GM23248 (cell line): ENCODE results near the gene MAN1B1. TPM values are rescaled to one million over a fixed set of nuclear protein-coding genes. Genes with fewer than 3 reads are reported as not detected.
"Not testable (repeated sequence)": the region's sequence is repeated elsewhere in the genome, so short reads cannot be mapped to it uniquely, and the experiment has no call there.

Experiments
- DNase-seq: peaks from one replicate; pipeline ENCODE4 v3.0.0-alpha.2; 2015
- H2AFZ ChIP-seq: fragments of 200-600 bp; sonication (generic); 2 replicates; pipeline ENCODE4 v1.6.1; 2016; ENCODE audit warnings: antibody characterized with exemption
- H3F3A ChIP-seq: fragments of 200-600 bp; sonication (generic); 2 replicates; pipeline ENCODE4 v1.6.1; 2016; ENCODE audit warnings: mild to moderate bottlenecking, antibody characterized with exemption, mixed run types; ENCODE audit not compliant: insufficient read depth
- H3K27ac ChIP-seq: fragments of 200-600 bp; sonication (generic); 2 replicates; pipeline ENCODE4 v1.5.1; 2016; ENCODE audit warnings: mild to moderate bottlenecking
- H3K27me3 ChIP-seq: fragments of 200-600 bp; sonication (generic); replicated peaks from 2 replicates; pipeline ENCODE4 v1.6.1; 2016; ENCODE audit warnings: mild to moderate bottlenecking; ENCODE audit not compliant: insufficient read depth
- H3K36me3 ChIP-seq: fragments of 200-600 bp; sonication (generic); 2 replicates; pipeline ENCODE4 v1.6.1; 2016; ENCODE audit warnings: low read depth, mild to moderate bottlenecking
- H3K4me1 ChIP-seq: fragments of 200-600 bp; sonication (generic); 2 replicates; pipeline ENCODE4 v1.6.1; 2016; ENCODE audit warnings: mild to moderate bottlenecking; ENCODE audit not compliant: insufficient read depth
- H3K4me2 ChIP-seq: fragments of 200-600 bp; sonication (generic); one replicate; pipeline ENCODE4 v1.6.1; 2016; ENCODE audit warnings: mild to moderate bottlenecking; ENCODE audit not compliant: unreplicated experiment
- H3K4me3 ChIP-seq: fragments of 200-600 bp; sonication (generic); 2 replicates; pipeline ENCODE4 v1.5.1; 2016; ENCODE audit warnings: mild to moderate bottlenecking
- H3K79me2 ChIP-seq: fragments of 200-600 bp; sonication (generic); 2 replicates; pipeline ENCODE4 v1.6.1; 2016; ENCODE audit warnings: mild to moderate bottlenecking; ENCODE audit not compliant: insufficient read depth
- H3K9ac ChIP-seq: fragments of 200-600 bp; sonication (generic); 2 replicates; pipeline ENCODE4 v1.6.1; 2016; ENCODE audit warnings: mild to moderate bottlenecking
- H3K9me2 ChIP-seq: fragments of 200-600 bp; sonication (generic); 2 replicates; pipeline ENCODE4 v1.6.1; 2016; ENCODE audit warnings: mixed run types, mild to moderate bottlenecking, moderate library complexity; ENCODE audit not compliant: insufficient read depth
- H3K9me3 ChIP-seq: fragments of 200-600 bp; sonication (generic); one replicate; pipeline ENCODE4 v1.6.1; 2017; ENCODE audit warnings: low read depth
- H4K20me1 ChIP-seq: fragments of 200-600 bp; sonication (generic); 2 replicates; pipeline ENCODE4 v1.6.0; 2016; ENCODE audit not compliant: insufficient read depth
- EZH2 ChIP-seq: fragments of 200-600 bp; sonication (generic); IDR thresholded peaks from 2 replicates; pipeline ENCODE4 v1.6.1; 2018; ENCODE audit warnings: antibody characterized with exemption, mild to moderate bottlenecking; ENCODE audit not compliant: insufficient read depth, poor library complexity, severe bottlenecking
- EZH2phosphoT487 ChIP-seq: fragments of 200-600 bp; sonication (generic); IDR thresholded peaks from 2 replicates; pipeline ENCODE4 v1.6.1; 2018; ENCODE audit warnings: antibody characterized with exemption, moderate library complexity, mild to moderate bottlenecking, low read depth; ENCODE audit not compliant: insufficient read depth
- WGBS, 2 experiments: methylation state at CpG; one replicate each; pipeline ENCODE4 v1.1.6; 2015 to 2017; ENCODE audit warnings: low lambda C conversion rate in 2 of 2, low coverage in 1 of 2; ENCODE audit errors: missing lambda C conversion rate in 2 of 2; 5-methylcytosine and 5-hydroxymethylcytosine counted together
- in situ Hi-C: fragments of 300-500 bp; cut with MboI; formaldehyde crosslinking; loops from 2 replicates; pipeline ENCODE4 v1.15.0; 2020
- polyA plus RNA-seq: library from polyadenylated mRNA; unstranded; fragments of >200 nt; fragmentation: Nextera tagmentation; extraction: Ambion mirVana; gene quantifications from 2 replicates; pipeline ENCODE4 v1.2.1, GENCODE V29; 2016
- total RNA-seq: library from RNA; depleted of rRNA; stranded (reverse); fragments of >200 nt; shearing (Covaris generic); gene quantifications from 2 replicates; pipeline ENCODE4 v1.2.3, GENCODE V29; 2014

The MAN1B1 gene
- total and polyA plus RNA-seq, 2 experiments from 2014 or later, result 101 to 136 TPM

DNA sequence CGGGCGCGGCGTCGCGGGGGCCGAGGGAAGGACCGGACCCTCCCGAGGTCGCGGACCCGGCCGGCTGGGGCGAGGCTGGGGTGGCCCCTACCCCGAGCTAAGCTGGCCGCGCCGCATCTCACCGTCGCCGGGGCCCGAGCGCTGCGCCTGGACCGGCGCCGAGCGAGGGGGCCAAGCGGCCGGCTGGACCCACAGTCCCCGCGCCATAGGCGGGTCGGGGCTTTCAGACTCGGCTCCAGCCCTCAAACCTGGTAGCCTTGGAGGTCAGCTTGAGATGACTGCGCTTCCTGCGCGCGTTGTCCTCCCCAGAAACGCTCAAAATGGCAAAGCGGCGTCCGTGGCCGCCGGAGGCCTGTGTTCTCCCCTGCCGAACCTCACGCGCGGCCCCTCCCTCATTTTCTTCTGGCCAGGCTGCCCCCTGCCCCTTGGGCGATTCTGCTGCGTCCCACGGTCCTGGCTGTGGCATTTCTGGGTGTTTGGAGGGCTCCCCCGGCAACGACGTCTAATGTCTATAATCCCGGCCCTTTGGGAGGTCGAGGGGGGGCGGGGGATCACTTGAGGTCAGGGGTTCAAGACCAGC, 43.5 kb downstream of the MAN1B1 start:
- H3K4me2 ChIP-seq, result peak overlapping the region; percentile 82

DNA sequence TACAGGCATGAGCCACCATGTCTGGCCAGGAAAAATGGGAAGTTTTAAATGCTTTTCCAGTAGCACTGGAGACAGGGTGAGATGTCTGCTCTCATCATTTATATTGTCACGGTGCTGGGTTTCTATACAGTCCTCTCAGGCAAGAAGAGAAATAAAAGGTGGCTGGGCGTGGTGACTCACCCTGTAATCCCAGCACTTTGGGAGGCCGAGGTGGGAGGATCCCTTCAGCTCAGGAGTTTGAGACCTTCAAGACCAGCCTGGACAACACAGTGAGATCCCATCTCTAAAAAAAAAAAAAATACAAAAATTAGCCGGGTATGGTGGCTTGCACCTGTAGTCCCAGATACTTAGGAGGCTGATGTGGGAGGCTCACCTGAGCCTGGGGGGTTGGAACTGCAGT, 47.4 kb downstream of the MAN1B1 start:
- Histone ChIP-seq H3K27me3 (peaks cover 21% of the 10 kb centered on the region), H2AFZ (no peak overlapping the region), H3K27ac (no peak overlapping the region), H3K79me2 (peaks cover 3% of the 10 kb centered on the region), H3F3A (peaks cover 5% of the 10 kb centered on the region; the same call in 1 of the 2 replicates), H3K9ac (no peak overlapping the region), H3K4me1 (no peaks in the 10 kb centered on the region), H3K9me3 (no peaks in the 10 kb centered on the region), H3K9me2 (no peaks in the 10 kb centered on the region), H3K4me2 (no peak overlapping the region), H3K4me3 (no peak overlapping the region), H3K36me3 (no peaks in the 10 kb centered on the region), H4K20me1 (no peaks in the 10 kb centered on the region)
- in situ Hi-C loops, result no loop called here
- 55 to 57% methylated on average over 4 of the region's 4 CpGs for WGBS, 2 experiments
- TF ChIP-seq EZH2 (no peak), EZH2phosphoT487 (no peak)
- no peak for DNase-seq

More for the DNA sequence above, 43.5 kb downstream of the MAN1B1 start:
- Histone ChIP-seq H2AFZ (peak overlapping the region; percentile 87), H3F3A (peaks cover 5% of the 10 kb centered on the region; the same call in 1 of the 2 replicates), H3K4me3 (peak overlapping the region; percentile 88), H3K36me3 (no peaks in the 10 kb centered on the region), H3K27me3 (no peaks in the 10 kb centered on the region), H3K27ac (peak overlapping the region; percentile 47; the same call in 1 of the 2 replicates), H3K79me2 (peaks cover 41% of the 10 kb centered on the region), H4K20me1 (no peaks in the 10 kb centered on the region), H3K9ac (peak overlapping the region; percentile 88), H3K4me1 (peaks cover 22% of the 10 kb centered on the region; the same call in 1 of the 2 replicates), H3K9me3 (no peaks in the 10 kb centered on the region), H3K9me2 (no peaks in the 10 kb centered on the region)
- 12 to 14% methylated on average over 38 to 52 of the region's 58 CpGs for WGBS, 2 experiments
- TF ChIP-seq EZH2 (no peak), EZH2phosphoT487 (no peak)
- in situ Hi-C loops, result no loop called here
- DNase-seq, result peak; percentile 35

DNA sequence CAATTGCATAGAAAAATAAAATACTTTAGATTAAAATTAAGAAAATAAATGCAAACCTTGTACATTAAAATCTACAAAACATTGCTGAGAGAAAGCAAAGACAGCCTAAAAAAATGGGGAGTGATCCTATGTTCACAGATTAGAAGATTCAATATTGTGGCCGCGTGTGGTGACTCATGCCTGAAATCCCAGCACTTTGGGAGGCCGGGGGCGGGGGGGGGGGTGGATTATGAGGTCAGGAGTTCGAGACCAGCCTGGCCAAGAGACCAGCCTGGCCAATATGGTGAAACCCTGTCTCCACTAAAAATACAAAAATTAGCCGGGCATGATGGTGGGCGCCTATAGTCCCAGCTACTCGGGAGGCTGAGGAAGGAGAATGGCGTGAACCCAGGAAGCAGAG, 48.4 kb downstream of the MAN1B1 start:
- in situ Hi-C loops, H3K79me2 ChIP-seq, H2AFZ ChIP-seq, DNase-seq, H3F3A ChIP-seq, H3K27ac ChIP-seq, H4K20me1 ChIP-seq, H3K9ac ChIP-seq, H3K4me1 ChIP-seq, H3K9me2 ChIP-seq, H3K36me3 ChIP-seq, H3K4me2 ChIP-seq, H3K4me3 ChIP-seq, H3K9me3 ChIP-seq: not testable (repeated sequence)
- H3K27me3 ChIP-seq, result peaks cover 30% of the 10 kb centered on the region
- 70 to 71% methylated on average over 9 of the region's 9 CpGs for WGBS, 2 experiments

DNA sequence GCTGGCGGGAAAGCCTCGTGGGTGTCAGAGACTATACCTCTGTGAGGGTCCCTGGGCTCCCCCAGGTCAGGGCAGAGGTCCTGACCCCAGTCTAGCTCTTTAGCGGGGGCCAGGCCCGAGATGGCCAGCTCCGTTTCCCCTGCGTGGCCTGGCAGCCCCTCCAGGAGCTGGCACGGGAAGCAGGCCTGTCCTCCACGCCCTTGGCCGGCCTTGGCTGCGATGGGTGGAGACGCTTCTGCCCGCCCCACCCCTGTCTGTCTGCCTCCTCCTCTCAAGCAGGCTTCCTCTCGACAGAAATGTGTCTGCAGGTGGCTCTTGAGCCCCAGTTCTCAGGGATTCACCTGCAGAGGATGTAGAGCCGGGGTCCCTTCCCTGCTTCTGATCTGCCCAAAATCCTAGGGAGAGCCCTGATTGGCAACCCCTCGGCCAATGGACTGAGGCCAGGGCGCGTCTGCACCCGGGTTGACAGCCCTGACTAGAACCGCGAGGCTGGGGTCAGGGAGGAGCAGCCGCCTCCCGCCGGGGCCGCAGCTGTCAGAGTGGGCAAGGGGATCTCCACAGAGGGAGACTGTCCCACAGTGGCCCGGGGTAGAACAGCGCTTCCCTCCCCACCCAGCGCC, 49.6 kb downstream of the MAN1B1 start:
- Histone ChIP-seq H3F3A (peaks cover 5% of the 10 kb centered on the region; the same call in 1 of the 2 replicates), H3K36me3 (no peaks in the 10 kb centered on the region), H3K4me2 (no peak overlapping the region), H2AFZ (no peak overlapping the region), H3K4me1 (no peaks in the 10 kb centered on the region), H3K9me3 (no peaks in the 10 kb centered on the region), H4K20me1 (no peaks in the 10 kb centered on the region), H3K9ac (no peak overlapping the region), H3K9me2 (no peaks in the 10 kb centered on the region), H3K27ac (no peak overlapping the region), H3K79me2 (no peaks in the 10 kb centered on the region), H3K27me3 (peaks cover 35% of the 10 kb centered on the region), H3K4me3 (no peak overlapping the region)
- DNase-seq, result no peak
- in situ Hi-C loops, result no loop called here
- TF ChIP-seq EZH2, result no peak
- no peak for TF ChIP-seq EZH2phosphoT487
- 24% methylated on average over 23 to 25 of the region's 27 CpGs for WGBS, 2 experiments
